ENCODE measurements around the gene GADD45GIP1.

DNA sequence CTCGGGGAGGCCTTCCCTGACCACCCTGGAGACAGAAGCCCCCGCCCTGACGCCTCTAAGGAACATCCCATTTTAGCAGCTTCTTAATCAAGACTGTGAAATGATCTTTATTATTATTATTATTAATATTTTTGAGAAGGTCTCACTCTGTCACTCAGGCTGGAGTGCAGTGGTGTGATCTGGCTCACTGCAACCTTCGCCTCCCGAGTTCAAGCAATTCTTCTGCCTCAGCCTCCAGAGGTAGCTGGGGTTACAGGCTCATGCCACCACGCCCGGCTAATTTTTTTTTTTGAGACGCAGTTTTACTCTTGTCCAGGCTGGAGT, 8.8 kb upstream of the GADD45GIP1 start:
- TF ChIP-seq, protein P1, sequence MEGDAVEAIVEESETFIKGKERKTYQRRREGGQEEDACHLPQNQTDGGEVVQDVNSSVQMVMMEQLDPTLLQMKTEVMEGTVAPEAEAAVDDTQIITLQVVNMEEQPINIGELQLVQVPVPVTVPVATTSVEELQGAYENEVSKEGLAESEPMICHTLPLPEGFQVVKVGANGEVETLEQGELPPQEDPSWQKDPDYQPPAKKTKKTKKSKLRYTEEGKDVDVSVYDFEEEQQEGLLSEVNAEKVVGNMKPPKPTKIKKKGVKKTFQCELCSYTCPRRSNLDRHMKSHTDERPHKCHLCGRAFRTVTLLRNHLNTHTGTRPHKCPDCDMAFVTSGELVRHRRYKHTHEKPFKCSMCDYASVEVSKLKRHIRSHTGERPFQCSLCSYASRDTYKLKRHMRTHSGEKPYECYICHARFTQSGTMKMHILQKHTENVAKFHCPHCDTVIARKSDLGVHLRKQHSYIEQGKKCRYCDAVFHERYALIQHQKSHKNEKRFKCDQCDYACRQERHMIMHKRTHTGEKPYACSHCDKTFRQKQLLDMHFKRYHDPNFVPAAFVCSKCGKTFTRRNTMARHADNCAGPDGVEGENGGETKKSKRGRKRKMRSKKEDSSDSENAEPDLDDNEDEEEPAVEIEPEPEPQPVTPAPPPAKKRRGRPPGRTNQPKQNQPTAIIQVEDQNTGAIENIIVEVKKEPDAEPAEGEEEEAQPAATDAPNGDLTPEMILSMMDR (IDR thresholded peaks at IDR 0.05), result no peak
- no peak for TF ChIP-seq POLR2A (IDR thresholded peaks at IDR 0.05)

Data from uterus (tissue), 2 donors.